Measurements from ENCODE around the gene CFAP119. TPM values are rescaled to one million over a fixed set of nuclear protein-coding genes. Genes with fewer than 3 reads are reported as not detected.

CFAP119 gene
- total and polyA plus RNA-seq, 8 donors = 5.1 to 10.9 (median 6.8) TPM

DNA sequence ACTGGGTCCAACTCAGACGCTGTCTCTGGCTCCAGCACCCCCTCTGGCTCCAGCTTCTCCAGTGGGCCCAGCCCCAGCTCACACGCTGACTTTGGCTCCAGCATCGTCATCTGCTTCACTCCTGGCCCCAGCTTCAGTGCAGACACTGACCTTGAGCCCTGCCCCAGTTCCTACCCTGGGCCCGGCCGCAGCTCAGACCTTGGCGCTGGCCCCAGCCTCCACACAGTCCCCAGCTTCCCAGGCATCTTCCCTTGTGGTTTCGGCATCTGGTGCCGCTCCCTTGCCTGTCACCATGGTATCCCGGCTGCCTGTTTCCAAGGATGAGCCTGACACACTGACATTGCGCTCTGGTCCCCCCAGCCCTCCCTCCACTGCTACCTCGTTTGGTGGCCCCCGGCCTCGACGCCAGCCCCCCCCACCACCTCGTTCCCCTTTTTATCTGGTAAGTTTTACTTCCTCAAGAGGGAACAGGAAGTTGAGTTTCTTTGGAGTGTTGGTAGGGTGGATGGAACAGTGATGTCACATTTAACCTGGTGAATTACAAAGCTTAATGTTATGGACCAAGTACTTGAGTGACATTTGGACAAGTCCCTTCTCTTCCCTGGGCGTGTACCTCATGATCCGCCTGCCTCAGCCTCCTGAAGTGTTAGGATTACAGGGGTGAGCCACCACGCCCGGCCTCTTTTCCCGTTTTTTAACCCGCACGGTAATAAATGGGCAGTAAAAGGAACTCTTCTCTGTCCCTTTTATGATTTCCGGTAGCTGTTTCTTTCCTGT, 37.0 kb downstream of the CFAP119 start:
- Histone ChIP-seq H3K4me1 (peaks cover 0 to 31% of the 10 kb centered on the region in 2 donors), H3K36me3 (peaks cover 8 to 99% of the 10 kb centered on the region in 2 donors), H3K27me3 (no peaks in the 10 kb centered on the region), H3K4me3 (no peak overlapping the region), H3K27ac (peak overlapping the region in 1 of 2 donors; percentile 78), H3K9me3 (no peaks in the 10 kb centered on the region)
- ATAC-seq (peak; percentile 49), DNase-seq (peak in 2 of 4 donors; percentile 55 to 83)
- intact Hi-C loops (cut with DNase I) = no loop called here
- TF ChIP-seq, protein P1, sequence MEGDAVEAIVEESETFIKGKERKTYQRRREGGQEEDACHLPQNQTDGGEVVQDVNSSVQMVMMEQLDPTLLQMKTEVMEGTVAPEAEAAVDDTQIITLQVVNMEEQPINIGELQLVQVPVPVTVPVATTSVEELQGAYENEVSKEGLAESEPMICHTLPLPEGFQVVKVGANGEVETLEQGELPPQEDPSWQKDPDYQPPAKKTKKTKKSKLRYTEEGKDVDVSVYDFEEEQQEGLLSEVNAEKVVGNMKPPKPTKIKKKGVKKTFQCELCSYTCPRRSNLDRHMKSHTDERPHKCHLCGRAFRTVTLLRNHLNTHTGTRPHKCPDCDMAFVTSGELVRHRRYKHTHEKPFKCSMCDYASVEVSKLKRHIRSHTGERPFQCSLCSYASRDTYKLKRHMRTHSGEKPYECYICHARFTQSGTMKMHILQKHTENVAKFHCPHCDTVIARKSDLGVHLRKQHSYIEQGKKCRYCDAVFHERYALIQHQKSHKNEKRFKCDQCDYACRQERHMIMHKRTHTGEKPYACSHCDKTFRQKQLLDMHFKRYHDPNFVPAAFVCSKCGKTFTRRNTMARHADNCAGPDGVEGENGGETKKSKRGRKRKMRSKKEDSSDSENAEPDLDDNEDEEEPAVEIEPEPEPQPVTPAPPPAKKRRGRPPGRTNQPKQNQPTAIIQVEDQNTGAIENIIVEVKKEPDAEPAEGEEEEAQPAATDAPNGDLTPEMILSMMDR (IDR thresholded peaks at IDR 0.05) = no peak

DNA sequence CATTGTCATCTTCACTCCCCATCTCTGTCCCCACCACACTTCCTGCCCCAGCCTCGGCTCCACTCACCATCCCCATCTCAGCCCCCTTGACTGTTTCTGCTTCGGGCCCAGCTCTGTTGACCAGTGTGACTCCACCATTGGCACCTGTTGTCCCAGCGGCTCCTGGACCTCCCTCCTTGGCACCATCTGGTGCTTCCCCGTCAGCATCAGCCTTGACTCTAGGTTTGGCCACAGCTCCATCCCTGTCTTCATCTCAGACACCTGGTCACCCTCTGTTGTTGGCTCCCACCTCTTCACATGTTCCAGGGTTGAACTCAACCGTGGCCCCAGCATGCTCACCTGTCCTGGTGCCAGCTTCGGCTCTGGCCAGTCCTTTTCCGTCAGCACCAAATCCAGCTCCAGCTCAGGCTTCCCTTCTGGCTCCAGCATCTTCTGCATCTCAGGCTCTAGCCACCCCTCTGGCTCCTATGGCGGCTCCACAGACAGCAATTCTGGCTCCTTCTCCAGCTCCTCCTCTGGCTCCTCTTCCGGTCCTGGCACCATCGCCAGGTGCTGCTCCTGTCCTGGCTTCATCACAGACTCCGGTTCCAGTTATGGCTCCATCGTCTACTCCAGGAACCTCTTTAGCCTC, 38.0 kb downstream of the CFAP119 start:
- DNase-seq (no peak), ATAC-seq (no peak)
- TF ChIP-seq, protein P1 (IDR thresholded peaks at IDR 0.05) = no peak
- Histone ChIP-seq H3K27ac (peak overlapping the region in 1 of 2 donors; percentile 78), H3K27me3 (no peaks in the 10 kb centered on the region), H3K36me3 (peaks cover 8 to 99% of the 10 kb centered on the region in 2 donors), H3K9me3 (no peaks in the 10 kb centered on the region), H3K4me3 (no peak overlapping the region), H3K4me1 (peaks cover 0 to 25% of the 10 kb centered on the region in 2 donors)
- intact Hi-C loops (cut with DNase I) = no loop called here

DNA sequence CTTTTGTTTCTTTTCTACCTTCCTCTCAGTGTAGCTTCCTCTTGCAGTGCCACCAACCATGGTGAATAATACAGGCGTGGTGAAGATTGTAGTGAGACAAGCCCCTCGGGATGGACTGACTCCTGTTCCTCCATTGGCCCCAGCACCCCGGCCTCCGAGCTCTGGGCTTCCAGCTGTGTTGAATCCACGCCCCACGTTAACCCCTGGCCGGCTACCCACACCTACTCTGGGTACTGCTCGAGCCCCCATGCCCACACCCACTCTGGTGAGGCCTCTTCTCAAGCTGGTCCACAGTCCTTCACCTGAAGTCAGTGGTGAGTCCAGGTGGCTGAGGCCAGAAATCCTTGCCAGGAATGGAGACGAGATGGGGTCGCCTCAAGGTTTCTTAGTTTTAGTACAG, 38.9 kb downstream of the CFAP119 start:
- TF ChIP-seq, protein P1 (IDR thresholded peaks at IDR 0.05) = no peak
- ATAC-seq (no peak), DNase-seq (peak in 1 of 4 donors; percentile 72)
- no peak overlapping the region for H3K4me3 ChIP-seq
- intact Hi-C loops (cut with DNase I) = no loop called here
- H3K4me1 ChIP-seq = peaks cover 0 to 17% of the 10 kb centered on the region in 2 donors
- H3K27me3 ChIP-seq = no peaks in the 10 kb centered on the region
- H3K9me3 ChIP-seq = no peaks in the 10 kb centered on the region
- H3K27ac ChIP-seq = no peak overlapping the region
- H3K36me3 ChIP-seq = peaks cover 8 to 99% of the 10 kb centered on the region in 2 donors

DNA sequence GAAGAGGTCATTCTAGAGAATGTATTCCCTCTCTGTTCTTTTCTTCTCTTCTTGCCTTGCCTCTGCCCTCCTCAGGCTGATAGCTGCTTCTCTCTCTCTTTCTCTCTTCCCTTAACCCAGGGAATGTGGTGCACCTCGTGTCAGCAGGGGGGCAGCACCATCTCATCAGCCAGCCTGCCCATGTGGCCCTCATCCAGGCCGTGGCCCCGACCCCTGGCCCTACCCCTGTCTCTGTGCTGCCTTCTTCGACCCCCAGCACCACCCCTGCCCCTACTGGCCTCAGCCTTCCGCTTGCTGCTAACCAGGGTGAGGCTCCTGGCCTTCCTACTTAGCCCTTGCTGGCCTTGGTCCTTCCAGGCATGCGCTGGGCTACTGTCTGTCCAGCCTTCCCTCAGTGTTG, 39.4 kb downstream of the CFAP119 start:
- peaks cover 8 to 99% of the 10 kb centered on the region in 2 donors for H3K36me3 ChIP-seq
- DNase-seq (no peak), ATAC-seq (no peak)
- H3K27me3 ChIP-seq = no peaks in the 10 kb centered on the region
- H3K4me1 ChIP-seq = peaks cover 0 to 17% of the 10 kb centered on the region in 2 donors
- H3K4me3 ChIP-seq = no peak overlapping the region
- intact Hi-C loops (cut with DNase I) = no loop called here
- no peaks in the 10 kb centered on the region for H3K9me3 ChIP-seq
- TF ChIP-seq, protein P1 (IDR thresholded peaks at IDR 0.05) = no peak
- H3K27ac ChIP-seq = no peak overlapping the region

DNA sequence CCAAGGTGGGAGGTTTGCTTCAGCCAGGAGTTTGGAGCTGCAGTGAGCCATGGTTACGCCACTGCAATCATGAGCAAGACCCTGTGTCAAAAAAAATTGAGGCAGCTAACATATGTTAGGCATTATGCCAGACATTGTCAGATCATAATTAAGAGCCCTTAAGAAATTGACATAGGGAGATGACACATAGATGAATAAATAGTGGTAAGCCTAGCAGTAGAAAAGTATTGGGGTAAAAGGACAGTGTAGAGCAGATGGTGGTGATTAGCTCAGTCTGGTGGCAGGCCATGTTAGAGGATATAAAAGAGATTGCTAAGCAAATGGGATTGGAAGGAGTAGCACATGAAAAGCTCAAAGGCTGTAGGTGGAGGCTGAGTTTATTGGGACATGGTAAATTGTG, 40.3 kb downstream of the CFAP119 start:
- H3K4me3 ChIP-seq = no peak overlapping the region
- H3K36me3 ChIP-seq = peaks cover 8 to 99% of the 10 kb centered on the region in 2 donors
- ATAC-seq (no peak), DNase-seq (no peak)
- TF ChIP-seq, protein P1 (IDR thresholded peaks at IDR 0.05) = no peak
- intact Hi-C loops (cut with DNase I) = no loop called here
- no peaks in the 10 kb centered on the region for H3K9me3 ChIP-seq
- peaks cover 0 to 21% of the 10 kb centered on the region in 2 donors for H3K4me1 ChIP-seq
- no peaks in the 10 kb centered on the region for H3K27me3 ChIP-seq
- H3K27ac ChIP-seq = no peak overlapping the region
